Activated CD4-positive, alpha-beta memory T cell treated with anti-CD3 and anti-CD28 coated beads, Interleukin-2, amount 10 ng/mL, durations not matched to agents 7 days and 5 days (primary cell): Measurements from ENCODE around the gene OR10H1. TPM values are rescaled to one million over a fixed set of nuclear protein-coding genes. Genes with fewer than 3 reads are reported as not detected.
"Not testable (repeated sequence)": the region's sequence is repeated elsewhere in the genome, so short reads cannot be mapped to it uniquely, and the experiment has no call there.

ENCODE experiments used
- CTCF ChIA-PET: fragments of 350-600 bp; sonication (Branson Sonifier 250); formaldehyde crosslinking; loops from one replicate; lab custom pipeline; 2021; ENCODE audit warnings: antibody characterized with exemption, inconsistent platforms; lab: Charles Lee
- POLR2A ChIA-PET: fragments of 350-600 bp; sonication (Branson Sonifier 250); formaldehyde crosslinking; loops from one replicate; lab custom pipeline; 2021; ENCODE audit warnings: antibody characterized with exemption; lab: Charles Lee
- DNase-seq: peaks from one replicate; pipeline ENCODE4 v3.0.0-alpha.2; 2020
- H3K27ac Mint-ChIP-seq: one replicate; pipeline ENCODE4 v1.8.0; 2021; ENCODE audit warnings: mild to moderate bottlenecking, mixed read lengths
- H3K27me3 Mint-ChIP-seq: one replicate; pipeline ENCODE4 v1.8.0; 2021; ENCODE audit warnings: mixed read lengths
- H3K36me3 Mint-ChIP-seq: one replicate; pipeline ENCODE4 v1.8.0; 2021; ENCODE audit warnings: low read depth, mixed read lengths
- H3K4me1 Mint-ChIP-seq: one replicate; pipeline ENCODE4 v1.8.0; 2021; ENCODE audit warnings: mixed read lengths
- H3K4me3 Mint-ChIP-seq: one replicate; pipeline ENCODE4 v1.8.0; 2021; ENCODE audit warnings: mild to moderate bottlenecking, mixed read lengths
- H3K9me3 Mint-ChIP-seq: one replicate; pipeline ENCODE4 v1.8.0; 2021; ENCODE audit warnings: mixed read lengths
- total RNA-seq, 2 experiments: library from RNA; stranded (reverse); gene quantifications; one replicate each; pipeline ENCODE4 v1.2.3, GENCODE V29; 2021

OR10H1 gene
- total RNA-seq, 2 experiments from 2014 or later = not detected

GRCh38 chr19:15779756-15780476 lies 35.5 kb downstream of the OR10H1 start:
- Mint-ChIP-seq H3K36me3 (no peaks in the 10 kb centered on the region), H3K4me1 (no peaks in the 10 kb centered on the region), H3K27me3 (peaks cover under 1% of the 10 kb centered on the region), H3K27ac (no peak overlapping the region), H3K9me3 (no peaks in the 10 kb centered on the region), H3K4me3 (no peak overlapping the region)
- ChIA-PET CTCF (no interaction called here), POLR2A (no interaction called here)
- no peak for DNase-seq

- no peak overlapping the region for H3K27ac Mint-ChIP-seq
- POLR2A ChIA-PET = no interaction called here
- no peaks in the 10 kb centered on the region for H3K4me1 Mint-ChIP-seq
Observed at GRCh38 chr19:15776991-15777970, 38.2 kb downstream of the OR10H1 start.

GRCh38 chr19:15776264-15776663 lies 39.2 kb downstream of the OR10H1 start:
- ChIA-PET POLR2A (no interaction called here), CTCF (no interaction called here)
- no peak for DNase-seq
- Mint-ChIP-seq H3K9me3 (no peaks in the 10 kb centered on the region), H3K4me3 (no peak overlapping the region), H3K27me3 (no peaks in the 10 kb centered on the region), H3K27ac (no peak overlapping the region), H3K36me3 (no peaks in the 10 kb centered on the region), H3K4me1 (no peaks in the 10 kb centered on the region)

More at GRCh38 chr19:15776991-15777970, 38.2 kb downstream of the OR10H1 start:
- no peak overlapping the region for H3K4me3 Mint-ChIP-seq
- H3K36me3 Mint-ChIP-seq = no peaks in the 10 kb centered on the region
- no peak for DNase-seq
- no peaks in the 10 kb centered on the region for H3K27me3 Mint-ChIP-seq
- H3K9me3 Mint-ChIP-seq = no peaks in the 10 kb centered on the region
- CTCF ChIA-PET = no interaction called here

GRCh38 chr19:15775249-15775648 lies 40.2 kb downstream of the OR10H1 start:
- Mint-ChIP-seq H3K27me3 (no peaks in the 10 kb centered on the region), H3K4me3 (no peak overlapping the region), H3K36me3 (no peaks in the 10 kb centered on the region), H3K9me3 (no peaks in the 10 kb centered on the region), H3K4me1 (no peaks in the 10 kb centered on the region), H3K27ac (no peak overlapping the region)
- POLR2A ChIA-PET = no interaction called here
- no peak for DNase-seq
- CTCF ChIA-PET = no interaction called here

GRCh38 chr19:15774159-15774558 lies 41.3 kb downstream of the OR10H1 start:
- H3K27me3 Mint-ChIP-seq, H3K4me1 Mint-ChIP-seq, H3K27ac Mint-ChIP-seq, H3K4me3 Mint-ChIP-seq, H3K9me3 Mint-ChIP-seq, CTCF ChIA-PET, H3K36me3 Mint-ChIP-seq, POLR2A ChIA-PET, DNase-seq: not testable (repeated sequence)

GRCh38 chr19:15769586-15769985 lies 45.9 kb downstream of the OR10H1 start:
- peaks cover 2% of the 10 kb centered on the region for H3K27me3 Mint-ChIP-seq
- no peak overlapping the region for H3K4me3 Mint-ChIP-seq
- H3K36me3 Mint-ChIP-seq = no peaks in the 10 kb centered on the region
- DNase-seq = no peak
- H3K27ac Mint-ChIP-seq = no peak overlapping the region
- ChIA-PET CTCF (no interaction called here), POLR2A (no interaction called here)
- H3K9me3 Mint-ChIP-seq = no peaks in the 10 kb centered on the region
- H3K4me1 Mint-ChIP-seq = no peaks in the 10 kb centered on the region

- POLR2A ChIA-PET = no interaction called here
- H3K4me1 Mint-ChIP-seq = peaks cover 11% of the 10 kb centered on the region
- H3K4me3 Mint-ChIP-seq = no peak overlapping the region
Observed at GRCh38 chr19:15759962-15760565, 55.4 kb downstream of the OR10H1 start.

GRCh38 chr19:15758379-15758778 lies 57.1 kb downstream of the OR10H1 start:
- no peak overlapping the region for H3K27ac Mint-ChIP-seq
- no peak overlapping the region for H3K4me3 Mint-ChIP-seq
- H3K9me3 Mint-ChIP-seq = no peaks in the 10 kb centered on the region
- ChIA-PET CTCF (no interaction called here), POLR2A (no interaction called here)
- H3K36me3 Mint-ChIP-seq = no peaks in the 10 kb centered on the region
- peaks cover 40% of the 10 kb centered on the region for H3K27me3 Mint-ChIP-seq
- H3K4me1 Mint-ChIP-seq = peaks cover 11% of the 10 kb centered on the region
- no peak for DNase-seq

More at GRCh38 chr19:15759962-15760565, 55.4 kb downstream of the OR10H1 start:
- no peak for DNase-seq
- Mint-ChIP-seq H3K27ac (no peak overlapping the region), H3K27me3 (peaks cover 33% of the 10 kb centered on the region), H3K9me3 (no peaks in the 10 kb centered on the region), H3K36me3 (no peaks in the 10 kb centered on the region)
- CTCF ChIA-PET = no interaction called here

Other genes starting within 250 kb of the OR10H1 start
- not detected for gene CYP4F8, start 200.4 kb downstream of the OR10H1 start, total RNA-seq
- under 1 TPM in 1 of 2 experiments, not detected in 1; 0.15 TPM for gene CYP4F3, start 174.8 kb downstream of the OR10H1 start, total RNA-seq
- not detected for gene CYP4F12, start 142.6 kb downstream of the OR10H1 start, total RNA-seq
- gene OR10H2, start 87.6 kb downstream of the OR10H1 start, total RNA-seq = not detected
- not detected for gene OR10H3, start 77.7 kb downstream of the OR10H1 start, total RNA-seq
- gene OR10H5, start 28.0 kb downstream of the OR10H1 start, total RNA-seq = not detected
- gene CYP4F2, start 82.4 kb upstream of the OR10H1 start, total RNA-seq = not detected
- gene CYP4F11, start 118.9 kb upstream of the OR10H1 start, total RNA-seq = not detected
- gene OR10H4, start 133.3 kb upstream of the OR10H1 start, total RNA-seq = not detected